OCI-LY1 (cell line): Measurements from ENCODE around the gene RELL1.

ENCODE experiments used
- EZH2 ChIP-seq: fragments of 200-600 bp; sonication (generic), shearing (Covaris generic); IDR thresholded peaks from 2 replicates; pipeline ENCODE4 v1.8.0; 2017; ENCODE audit warnings: borderline replicate concordance, mixed run types, mild to moderate bottlenecking, antibody characterized with exemption, low read length, moderate library complexity, mixed read lengths
- TF ChIP-seq, protein P1 (sequence below): fragments of 200-600 bp; sonication (generic), shearing (Covaris generic); IDR thresholded peaks from 2 replicates; pipeline ENCODE4 v1.5.1; 2017; ENCODE audit warnings: mild to moderate bottlenecking, antibody characterized with exemption, low read length, moderate library complexity, mixed read lengths

DNA sequence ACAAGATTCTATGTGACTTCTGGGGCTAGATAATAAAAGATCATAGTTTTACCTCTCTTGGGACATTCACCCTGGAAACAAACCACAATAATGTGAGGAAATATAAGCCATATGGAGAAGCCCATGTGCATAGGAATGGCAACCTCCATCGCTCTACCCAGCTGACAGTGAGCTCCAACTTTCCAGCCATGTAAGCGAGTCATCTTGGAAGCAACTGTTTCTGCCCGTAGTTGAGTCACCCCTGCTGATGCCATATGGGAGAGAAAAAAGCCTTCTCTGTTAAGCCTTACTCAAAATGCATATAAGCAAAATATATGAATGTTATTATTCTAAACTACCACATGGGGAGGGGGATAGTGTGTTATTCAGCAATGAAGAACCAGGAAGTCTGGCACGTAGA lies 31.4 kb upstream of the RELL1 start:
- TF ChIP-seq, protein P1, sequence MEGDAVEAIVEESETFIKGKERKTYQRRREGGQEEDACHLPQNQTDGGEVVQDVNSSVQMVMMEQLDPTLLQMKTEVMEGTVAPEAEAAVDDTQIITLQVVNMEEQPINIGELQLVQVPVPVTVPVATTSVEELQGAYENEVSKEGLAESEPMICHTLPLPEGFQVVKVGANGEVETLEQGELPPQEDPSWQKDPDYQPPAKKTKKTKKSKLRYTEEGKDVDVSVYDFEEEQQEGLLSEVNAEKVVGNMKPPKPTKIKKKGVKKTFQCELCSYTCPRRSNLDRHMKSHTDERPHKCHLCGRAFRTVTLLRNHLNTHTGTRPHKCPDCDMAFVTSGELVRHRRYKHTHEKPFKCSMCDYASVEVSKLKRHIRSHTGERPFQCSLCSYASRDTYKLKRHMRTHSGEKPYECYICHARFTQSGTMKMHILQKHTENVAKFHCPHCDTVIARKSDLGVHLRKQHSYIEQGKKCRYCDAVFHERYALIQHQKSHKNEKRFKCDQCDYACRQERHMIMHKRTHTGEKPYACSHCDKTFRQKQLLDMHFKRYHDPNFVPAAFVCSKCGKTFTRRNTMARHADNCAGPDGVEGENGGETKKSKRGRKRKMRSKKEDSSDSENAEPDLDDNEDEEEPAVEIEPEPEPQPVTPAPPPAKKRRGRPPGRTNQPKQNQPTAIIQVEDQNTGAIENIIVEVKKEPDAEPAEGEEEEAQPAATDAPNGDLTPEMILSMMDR = no peak
- TF ChIP-seq EZH2 = no peak
